Astrocyte of the hippocampus (primary cell): ENCODE results near the gene IRAK1.

Experiments used
- DNase-seq: peaks from one replicate; pipeline ENCODE4 v3.0.0; 2011; ENCODE audit warnings: low read depth, low spot score

IRAK1 gene

GRCh38 chrX:154019633-154020528 is at the start of gene IRAK1:
Gene IRAK1 (minus strand): TSS chrX:154019902. CDS start chrX:154019812, 90 bp downstream.
- peak; percentile 83 for DNase-seq

GRCh38 chrX:154068560-154068959 is 48.9 kb upstream of the IRAK1 start:
- no peak for DNase-seq

- DNase-seq, result no peak
Observed at GRCh38 chrX:154064637-154065435, 45.1 kb upstream of the IRAK1 start.

- no peak for DNase-seq
Observed at GRCh38 chrX:154063234-154063633, 43.5 kb upstream of the IRAK1 start.

- no peak for DNase-seq
Observed at GRCh38 chrX:154061801-154062200, 42.1 kb upstream of the IRAK1 start.

- no peak for DNase-seq
Observed at GRCh38 chrX:154059729-154060245, 40.1 kb upstream of the IRAK1 start.

- DNase-seq, result peak; percentile 48
Observed at GRCh38 chrX:154059231-154059630, 39.5 kb upstream of the IRAK1 start.

GRCh38 chrX:154058214-154058997 is 38.7 kb upstream of the IRAK1 start:
- no peak for DNase-seq

GRCh38 chrX:154057791-154058190 is 38.1 kb upstream of the IRAK1 start:
- DNase-seq, result no peak

- no peak for DNase-seq
Observed at GRCh38 chrX:154056770-154057241, 37.1 kb upstream of the IRAK1 start.

- DNase-seq, result peak; percentile 76
Observed at GRCh38 chrX:154051201-154051810, 31.6 kb upstream of the IRAK1 start.

GRCh38 chrX:154050113-154050495 is 30.4 kb upstream of the IRAK1 start:
- no peak for DNase-seq

- DNase-seq, result no peak
Observed at GRCh38 chrX:154049209-154050112, 29.8 kb upstream of the IRAK1 start.

GRCh38 chrX:154048398-154048797 is 28.7 kb upstream of the IRAK1 start:
- no peak for DNase-seq

GRCh38 chrX:154046940-154047610 is 27.4 kb upstream of the IRAK1 start:
- DNase-seq, result peak; percentile 44

GRCh38 chrX:154046031-154046781 is 26.5 kb upstream of the IRAK1 start:
- DNase-seq, result peak; percentile 88

GRCh38 chrX:154044091-154044490 is 24.4 kb upstream of the IRAK1 start:
- DNase-seq, result no peak

GRCh38 chrX:154043003-154043763 is 23.5 kb upstream of the IRAK1 start:
- DNase-seq, result peak; percentile 28
